Neural progenitor cell (in vitro differentiated cells): ENCODE measurements around the gene HABP2. TPM values are rescaled to one million over a fixed set of nuclear protein-coding genes. Genes with fewer than 3 reads are reported as not detected.

Experiments
- DNase-seq: peaks from one replicate; pipeline ENCODE4 v3.0.0-alpha.2; 2016; ENCODE audit warnings: low spot score
- H2AFZ ChIP-seq: fragments of 200-600 bp; sonication (generic); replicated peaks from 2 replicates; pipeline ENCODE4 v1.6.1; 2016; ENCODE audit warnings: antibody characterized with exemption
- H3F3A ChIP-seq: fragments of 200-600 bp; sonication (generic); 2 replicates; pipeline ENCODE4 v1.6.1; 2016; ENCODE audit warnings: antibody characterized with exemption, low read depth
- H3K27ac ChIP-seq: fragments of 200-600 bp; sonication (generic); 2 replicates; pipeline ENCODE4 v1.5.1; 2016; ENCODE audit warnings: mild to moderate bottlenecking
- H3K27me3 ChIP-seq: fragments of 200-600 bp; sonication (generic); 2 replicates; pipeline ENCODE4 v1.6.1; 2016; ENCODE audit warnings: mild to moderate bottlenecking, moderate library complexity
- H3K36me3 ChIP-seq: fragments of 200-600 bp; sonication (generic); 2 replicates; pipeline ENCODE4 v1.5.1; 2016
- H3K4me1 ChIP-seq: fragments of 200-600 bp; sonication (generic); 2 replicates; pipeline ENCODE4 v1.6.1; 2016; ENCODE audit warnings: mixed run types
- H3K4me2 ChIP-seq: fragments of 200-600 bp; sonication (generic); 2 replicates; pipeline ENCODE4 v1.6.1; 2016
- H3K4me3 ChIP-seq: fragments of 200-600 bp; sonication (generic); 2 replicates; pipeline ENCODE4 v1.5.1; 2016
- H3K79me2 ChIP-seq: fragments of 200-600 bp; sonication (generic); 2 replicates; pipeline ENCODE4 v1.6.1; 2016; ENCODE audit warnings: low read depth
- H3K9ac ChIP-seq: fragments of 200-600 bp; sonication (generic); 2 replicates; pipeline ENCODE4 v1.6.1; 2016
- H3K9me3 ChIP-seq: fragments of 200-600 bp; sonication (generic); 2 replicates; pipeline ENCODE4 v1.5.1; 2016; ENCODE audit warnings: low read depth
- H4K20me1 ChIP-seq: fragments of 200-600 bp; sonication (generic); 2 replicates; pipeline ENCODE4 v1.6.1; 2016; ENCODE audit warnings: low read depth
- H3K27ac Mint-ChIP-seq: 3 replicates; pipeline ENCODE4 v1.8.0; 2021; ENCODE audit warnings: mixed read lengths
- H3K27me3 Mint-ChIP-seq: 2 replicates; pipeline ENCODE4 v1.8.0; 2022; ENCODE audit warnings: low read depth, mild to moderate bottlenecking, inconsistent platforms, moderate library complexity, mixed read lengths; ENCODE audit not compliant: insufficient read depth
- H3K36me3 Mint-ChIP-seq: 3 replicates; pipeline ENCODE4 v1.8.0; 2021; ENCODE audit warnings: mixed read lengths
- H3K4me1 Mint-ChIP-seq: 3 replicates; pipeline ENCODE4 v1.8.0; 2021; ENCODE audit warnings: mixed read lengths
- H3K4me3 Mint-ChIP-seq: 3 replicates; pipeline ENCODE4 v1.8.0; 2021; ENCODE audit warnings: mild to moderate bottlenecking, moderate library complexity, mixed read lengths
- H3K9me3 Mint-ChIP-seq: 3 replicates; pipeline ENCODE4 v1.8.0; 2020; ENCODE audit warnings: mixed read lengths
- CTCF ChIP-seq: fragments of 200-600 bp; sonication (generic); IDR thresholded peaks from 2 replicates; pipeline ENCODE4 v1.5.1; 2017; ENCODE audit warnings: antibody characterized with exemption, mild to moderate bottlenecking
- EZH2 ChIP-seq: fragments of 200-600 bp; sonication (generic); IDR thresholded peaks from 2 replicates; pipeline ENCODE4 v1.6.1; 2017; ENCODE audit warnings: antibody characterized with exemption, mild to moderate bottlenecking, moderate library complexity
- EZH2phosphoT487 ChIP-seq: fragments of 200-600 bp; sonication (generic); IDR thresholded peaks from 2 replicates; pipeline ENCODE4 v1.6.1; 2017; ENCODE audit warnings: antibody characterized with exemption
- total RNA-seq: library from RNA; depleted of rRNA; stranded (reverse); fragments of >200 nt; gene quantifications from 2 replicates; pipeline ENCODE4 v1.2.3, GENCODE V29; 2015; ENCODE audit warnings: low replicate concordance

Gene HABP2
- total RNA-seq, 1 donor from 2014 or later, result not detected

GRCh38 chr10:113610631-113611601, 58.1 kb downstream of the HABP2 start:
- H3K27ac ChIP-seq, result no peak overlapping the region
- DNase-seq, result peak; percentile 61
- Mint-ChIP-seq H3K27me3 (peaks cover 18% of the 10 kb centered on the region), H3K27ac (peak overlapping the region; percentile 59), H3K4me3 (peak overlapping the region; percentile 25), H3K36me3 (no peaks in the 10 kb centered on the region), H3K4me1 (peaks cover 60% of the 10 kb centered on the region), H3K9me3 (no peaks in the 10 kb centered on the region)
- TF ChIP-seq EZH2phosphoT487, result no peak
- TF ChIP-seq CTCF, result peak; percentile 35
- H3K9me3 ChIP-seq, result no peaks in the 10 kb centered on the region
- no peaks in the 10 kb centered on the region for H3K36me3 ChIP-seq
- peaks cover 2% of the 10 kb centered on the region for H4K20me1 ChIP-seq
- H3K27me3 ChIP-seq, result peaks cover 26% of the 10 kb centered on the region
- peaks cover 26% of the 10 kb centered on the region for H3F3A ChIP-seq
- peaks cover 27% of the 10 kb centered on the region for H3K4me1 ChIP-seq
- H2AFZ ChIP-seq, result peak overlapping the region; percentile 48
- H3K4me2 ChIP-seq, result peak overlapping the region; percentile 31
- H3K9ac ChIP-seq, result no peak overlapping the region
- no peaks in the 10 kb centered on the region for H3K79me2 ChIP-seq
- H3K4me3 ChIP-seq, result no peak overlapping the region

- H3K27ac ChIP-seq, result no peak overlapping the region
- H3K9me3 ChIP-seq, result no peaks in the 10 kb centered on the region
- no peak overlapping the region for H3K27ac Mint-ChIP-seq
- H3F3A ChIP-seq, result peaks cover 34% of the 10 kb centered on the region
- no peak overlapping the region for H2AFZ ChIP-seq
- no peaks in the 10 kb centered on the region for H3K36me3 ChIP-seq
- H3K4me3 ChIP-seq, result no peak overlapping the region
- no peak for TF ChIP-seq EZH2phosphoT487
- no peak for TF ChIP-seq EZH2
- no peak for TF ChIP-seq CTCF
- H3K4me1 ChIP-seq, result peaks cover 38% of the 10 kb centered on the region
- H3K4me1 Mint-ChIP-seq, result peaks cover 71% of the 10 kb centered on the region
- peaks cover 16% of the 10 kb centered on the region for H3K27me3 Mint-ChIP-seq
- H4K20me1 ChIP-seq, result peaks cover 2% of the 10 kb centered on the region
- H3K9ac ChIP-seq, result no peak overlapping the region
- no peaks in the 10 kb centered on the region for H3K36me3 Mint-ChIP-seq
- no peak for DNase-seq
- H3K4me3 Mint-ChIP-seq, result no peak overlapping the region
- H3K4me2 ChIP-seq, result no peak overlapping the region
- H3K79me2 ChIP-seq, result no peaks in the 10 kb centered on the region
- H3K9me3 Mint-ChIP-seq, result no peaks in the 10 kb centered on the region
- H3K27me3 ChIP-seq, result peaks cover 26% of the 10 kb centered on the region
These were observed 59.3 kb downstream of the HABP2 start for GRCh38 chr10:113612154-113612553.

DNA sequence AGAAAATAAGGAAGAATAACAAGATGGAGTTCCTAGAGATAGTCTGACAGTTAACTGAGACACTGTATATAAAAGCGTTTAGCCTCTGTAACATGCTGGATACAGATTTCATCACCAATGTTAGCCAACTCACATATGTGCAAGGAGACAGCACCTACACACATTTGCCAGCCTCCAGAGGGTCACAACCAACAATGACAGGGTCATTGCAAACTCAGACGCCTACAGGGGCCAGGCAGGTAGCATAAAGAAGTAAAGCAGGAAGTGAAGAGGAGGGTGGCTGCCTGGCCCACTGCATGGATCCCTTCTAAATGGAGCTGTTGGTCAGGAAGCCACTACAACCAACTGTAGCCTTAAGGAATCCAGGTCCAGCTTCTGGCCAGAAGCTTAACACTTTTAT, 60.6 kb downstream of the HABP2 start:
- Histone ChIP-seq H2AFZ (no peak overlapping the region), H4K20me1 (peaks cover 2% of the 10 kb centered on the region), H3K9me3 (no peaks in the 10 kb centered on the region), H3F3A (peaks cover 25% of the 10 kb centered on the region), H3K4me2 (no peak overlapping the region), H3K27me3 (peaks cover 26% of the 10 kb centered on the region), H3K4me3 (no peak overlapping the region), H3K9ac (no peak overlapping the region), H3K4me1 (peaks cover 46% of the 10 kb centered on the region), H3K79me2 (no peaks in the 10 kb centered on the region), H3K27ac (no peak overlapping the region), H3K36me3 (no peaks in the 10 kb centered on the region)
- TF ChIP-seq CTCF (no peak), EZH2 (no peak), EZH2phosphoT487 (no peak)
- Mint-ChIP-seq H3K36me3 (no peaks in the 10 kb centered on the region), H3K4me3 (no peak overlapping the region), H3K27ac (no peak overlapping the region), H3K27me3 (peaks cover 16% of the 10 kb centered on the region), H3K4me1 (peaks cover 69% of the 10 kb centered on the region), H3K9me3 (no peaks in the 10 kb centered on the region)
- DNase-seq, result no peak
